Stimulated activated naive CD8-positive, alpha-beta T cell treated with anti-CD3 and anti-CD28 coated beads, Interleukin-15, Interleukin-2, amounts not matched to agents 100 U/mL and 50 U/mL, for 24 hours (primary cell): Measurements from ENCODE around the gene UBE2H.
"Not testable (repeated sequence)": the region's sequence is repeated elsewhere in the genome, so short reads cannot be mapped to it uniquely, and the experiment has no call there.

Source experiments
- ATAC-seq: fragments of 150-1000 bp; cut with Tn5 transposase; one replicate; pipeline ENCODE4 v1.10.0; 2021
- DNase-seq: peaks from one replicate; pipeline ENCODE4 v3.0.0; 2021

Gene UBE2H

DNA sequence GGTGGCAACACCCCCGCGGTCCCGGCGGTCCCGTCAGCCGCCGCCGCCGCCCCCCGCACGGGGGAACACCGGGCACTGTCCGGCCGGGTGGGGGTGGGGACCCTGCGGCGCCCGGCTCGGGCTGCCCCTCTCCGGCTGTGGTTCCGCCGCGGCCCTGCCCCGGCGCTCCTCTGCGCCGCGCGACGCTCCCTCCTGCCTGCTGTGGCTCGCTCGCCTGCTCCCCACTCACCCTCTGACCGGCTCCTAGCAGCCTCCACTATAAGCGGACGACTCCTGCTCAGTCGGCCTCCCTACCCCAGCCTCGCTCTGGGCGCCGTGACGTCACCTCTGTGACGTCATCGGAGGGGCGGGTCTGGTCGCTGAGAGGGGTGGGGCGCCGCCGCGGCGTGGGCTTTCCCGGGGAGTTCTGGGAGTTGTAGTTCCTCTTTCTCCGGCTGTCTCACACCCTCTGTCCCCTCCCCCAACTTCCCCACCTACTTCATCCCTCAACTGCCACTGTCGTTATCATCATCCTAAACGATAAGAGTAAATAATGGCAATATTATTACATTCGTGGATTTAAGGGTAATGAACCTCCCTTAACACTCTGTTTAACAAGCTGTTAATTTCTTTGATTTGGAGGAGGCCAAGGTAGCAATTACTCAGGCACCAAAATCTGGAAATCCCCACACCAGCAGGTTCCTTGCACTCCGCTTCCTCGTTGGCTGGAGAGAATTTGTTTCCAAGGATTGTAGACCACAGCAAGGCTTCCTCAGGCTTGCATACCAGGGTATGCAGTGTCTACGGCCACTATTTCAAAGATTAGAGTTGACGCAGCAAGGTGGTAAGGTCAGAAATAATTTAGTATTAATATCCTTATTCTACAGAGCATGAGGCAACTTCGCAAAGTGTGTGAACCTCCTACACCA is at the start of gene UBE2H:
Gene UBE2H (minus strand): TSS at position 308 of the 908 bp plus-strand sequence. CDS start 405 bp downstream, outside the sequence.
- DNase-seq (peak; percentile 95), ATAC-seq (peak; percentile 77)

DNA sequence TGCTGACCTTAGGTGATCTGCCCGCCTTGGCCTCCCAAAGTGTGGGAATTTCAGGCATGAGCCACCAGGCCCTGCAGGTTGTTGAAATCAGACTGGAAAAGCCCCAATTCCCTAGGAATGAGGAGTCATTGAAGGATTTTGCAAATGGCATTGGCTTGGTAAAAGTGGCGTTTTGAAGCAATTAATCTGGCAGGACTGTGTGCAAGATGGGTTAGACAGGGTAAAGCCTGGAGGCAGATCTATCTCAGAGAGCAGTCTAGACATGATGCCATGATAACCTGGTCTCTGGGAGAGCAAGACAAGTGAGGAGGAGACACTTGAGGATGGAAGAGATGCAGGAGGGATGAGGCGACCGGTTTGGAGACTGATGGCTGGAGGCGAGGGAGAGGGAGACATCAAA is 45.7 kb upstream of the UBE2H start:
- ATAC-seq (no peak), DNase-seq (no peak)

DNA sequence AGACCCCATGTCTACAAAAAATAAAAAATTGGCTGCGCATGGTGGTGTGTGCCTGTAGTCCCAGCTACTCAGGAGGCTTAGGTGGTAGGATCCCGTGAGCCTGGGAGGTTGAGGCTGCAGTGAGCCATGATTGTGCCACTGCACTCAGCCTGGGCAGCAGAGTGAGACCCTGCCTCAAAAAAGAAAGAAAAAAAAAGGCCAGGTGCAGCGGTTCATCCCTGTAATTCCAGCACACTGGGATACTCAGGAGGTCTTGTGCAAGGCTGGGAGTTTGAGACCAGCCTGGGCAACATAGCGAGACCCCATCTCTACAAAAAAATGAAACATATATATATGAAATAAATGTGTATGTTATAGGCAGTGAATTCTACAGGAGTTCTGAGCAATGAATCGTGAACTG is 44.5 kb upstream of the UBE2H start:
- no peak for ATAC-seq
- DNase-seq: no peak

DNA sequence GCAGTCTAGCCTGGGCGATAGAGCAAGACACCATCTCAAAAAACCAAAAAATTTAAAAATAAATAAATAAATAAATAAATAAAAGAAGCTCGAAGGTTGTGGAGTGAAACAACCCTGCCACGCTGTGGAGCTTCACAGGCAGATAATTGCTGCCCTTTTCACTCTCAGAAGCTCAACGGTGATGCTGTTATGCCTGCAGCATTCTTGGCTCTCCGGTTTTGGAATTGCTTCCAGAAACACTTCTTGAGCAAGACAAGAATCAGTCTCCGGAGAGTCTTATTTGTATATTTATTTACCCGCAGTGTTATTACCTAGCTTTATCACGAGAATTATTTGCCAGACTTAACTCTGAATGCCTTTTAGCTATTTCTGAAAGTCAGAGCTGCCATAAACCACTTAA is 40.5 kb upstream of the UBE2H start:
- ATAC-seq: no peak
- no peak for DNase-seq

DNA sequence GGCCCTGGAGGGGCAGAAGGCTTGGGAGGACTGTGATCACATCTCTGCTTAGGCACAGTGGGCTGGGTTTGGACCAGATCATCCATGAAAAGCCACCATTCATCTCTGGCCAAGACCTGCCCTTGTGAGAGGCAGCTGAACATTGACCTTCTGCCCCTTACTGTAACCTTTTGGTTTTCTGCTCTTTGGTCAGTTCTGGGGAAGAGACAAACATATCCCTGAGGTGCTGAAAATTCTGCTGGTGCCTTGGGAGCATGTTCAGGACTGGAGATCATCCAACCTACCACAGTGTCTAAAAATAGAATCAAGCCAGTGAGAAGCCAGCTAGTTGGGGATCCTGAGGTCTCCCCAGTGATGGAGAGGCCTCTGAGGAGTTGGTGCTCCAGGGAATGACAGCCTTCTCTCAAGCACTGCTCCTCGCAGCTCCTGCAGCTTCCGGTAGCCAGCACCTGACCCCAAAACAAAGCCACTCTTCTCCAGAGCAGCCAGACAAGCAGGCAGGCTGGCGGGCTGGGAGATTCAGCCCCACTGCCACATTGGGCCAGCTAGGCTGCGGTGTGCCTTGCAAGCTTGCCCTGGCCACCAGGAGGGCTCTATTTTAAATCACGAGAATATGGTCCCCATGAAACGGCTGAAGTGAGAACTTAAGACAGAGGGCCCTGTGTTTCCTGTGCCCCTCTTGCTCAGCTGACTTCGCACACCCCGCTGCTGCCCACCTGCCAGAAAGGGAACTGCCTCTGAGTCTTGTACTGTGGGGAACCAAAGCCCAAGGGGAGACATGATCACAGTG is 37.8 kb upstream of the UBE2H start:
- DNase-seq: no peak
- no peak for ATAC-seq

DNA sequence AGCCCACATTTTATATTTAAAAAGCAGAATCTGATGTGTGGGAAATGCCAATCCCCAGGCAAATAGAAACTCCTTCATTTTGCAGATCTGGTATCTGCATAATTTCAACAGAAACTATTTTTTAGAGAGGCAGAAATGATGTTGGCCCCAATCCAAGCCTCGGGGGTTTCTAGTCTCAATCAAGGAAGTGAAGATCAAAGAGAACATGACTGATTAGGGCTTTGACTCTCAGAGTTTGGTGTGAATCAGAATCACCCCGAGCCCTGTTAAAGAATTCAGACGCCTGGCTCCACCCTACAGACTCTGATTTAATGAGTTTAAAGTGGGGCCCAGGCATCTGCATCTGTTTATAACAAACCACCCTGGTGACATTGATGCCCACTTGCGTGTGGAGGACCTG is 36.7 kb upstream of the UBE2H start:
- DNase-seq (peak; percentile 61), ATAC-seq (peak; percentile 76)

DNA sequence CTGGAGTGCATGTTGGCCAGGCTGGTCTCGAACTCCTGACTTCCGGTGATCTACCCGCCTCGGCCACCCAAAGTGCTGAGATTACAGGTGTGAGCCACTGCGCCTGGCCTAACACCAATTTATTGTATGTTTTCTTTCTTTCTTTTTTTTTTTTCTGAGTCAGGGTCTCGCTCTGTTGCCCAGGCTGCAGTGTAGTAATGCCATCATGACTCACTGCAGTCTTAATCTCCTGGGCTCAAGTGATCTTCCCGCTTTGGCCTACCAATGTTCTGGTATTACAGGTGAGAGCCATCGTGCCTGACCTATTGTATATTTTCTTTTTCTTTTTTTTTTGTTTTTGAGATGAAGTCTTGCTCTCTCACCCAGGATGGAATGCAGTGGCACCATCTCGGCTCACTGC is 33.8 kb upstream of the UBE2H start:
- no peak for ATAC-seq
- no peak for DNase-seq

DNA sequence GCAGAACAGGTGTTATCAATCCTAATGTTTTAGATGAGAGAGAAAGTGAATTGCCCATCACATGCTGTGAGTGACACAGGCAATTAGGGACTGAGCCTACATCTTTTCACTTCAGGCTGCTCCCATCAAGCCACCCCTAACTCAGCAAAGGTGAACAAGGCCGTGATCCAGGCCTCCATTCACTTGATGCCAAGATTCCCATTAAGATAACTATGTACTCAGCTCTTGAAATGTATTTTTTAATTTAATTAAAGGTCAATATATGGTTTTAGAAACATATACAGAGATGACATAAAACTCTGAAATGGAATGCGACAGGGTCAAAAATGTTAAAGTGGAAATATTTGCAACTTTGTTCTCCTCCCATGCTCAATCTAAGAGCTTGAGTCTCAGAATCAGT is 27.9 kb upstream of the UBE2H start:
- ATAC-seq (no peak), DNase-seq (no peak)

DNA sequence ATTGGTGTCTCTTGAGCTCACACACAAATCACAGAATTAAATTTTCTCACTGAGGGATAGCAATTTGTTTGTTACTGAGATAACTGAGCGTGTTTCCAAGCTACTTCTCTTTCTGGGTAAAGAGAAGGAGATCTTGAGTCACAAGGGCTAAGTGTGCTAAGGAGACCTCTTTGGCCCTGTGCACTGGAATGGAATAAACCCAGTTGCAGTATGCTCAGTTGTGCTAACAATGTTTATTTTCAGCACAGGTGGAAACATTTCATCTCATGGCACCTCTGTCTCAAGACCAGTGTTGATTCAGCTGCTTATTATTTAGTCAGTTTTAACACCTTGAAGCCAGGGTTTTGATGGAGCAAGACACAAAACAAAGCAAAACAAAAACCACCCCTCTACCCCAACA is 22.5 kb upstream of the UBE2H start:
- no peak for DNase-seq
- no peak for ATAC-seq

DNA sequence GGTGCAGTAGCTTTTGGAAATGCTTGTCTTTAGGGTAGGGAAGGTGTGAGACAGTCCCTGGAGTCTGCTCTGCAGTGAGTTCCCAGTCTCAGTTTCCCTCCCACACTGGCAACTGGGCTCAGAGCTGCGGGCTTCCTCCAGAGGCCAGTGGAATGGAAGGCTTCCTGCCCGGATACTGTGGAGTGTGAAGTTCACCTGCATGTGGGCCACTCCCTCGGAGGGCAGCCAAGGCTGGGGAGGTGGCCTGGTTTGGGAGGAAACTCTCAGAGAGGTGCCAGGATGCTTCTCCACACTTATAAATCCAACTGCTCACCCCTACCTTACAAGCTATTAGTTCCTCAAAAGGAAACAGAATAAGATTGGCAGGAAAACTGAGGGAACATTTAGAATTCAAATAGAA is 18.1 kb upstream of the UBE2H start:
- ATAC-seq (no peak), DNase-seq (no peak)

DNA sequence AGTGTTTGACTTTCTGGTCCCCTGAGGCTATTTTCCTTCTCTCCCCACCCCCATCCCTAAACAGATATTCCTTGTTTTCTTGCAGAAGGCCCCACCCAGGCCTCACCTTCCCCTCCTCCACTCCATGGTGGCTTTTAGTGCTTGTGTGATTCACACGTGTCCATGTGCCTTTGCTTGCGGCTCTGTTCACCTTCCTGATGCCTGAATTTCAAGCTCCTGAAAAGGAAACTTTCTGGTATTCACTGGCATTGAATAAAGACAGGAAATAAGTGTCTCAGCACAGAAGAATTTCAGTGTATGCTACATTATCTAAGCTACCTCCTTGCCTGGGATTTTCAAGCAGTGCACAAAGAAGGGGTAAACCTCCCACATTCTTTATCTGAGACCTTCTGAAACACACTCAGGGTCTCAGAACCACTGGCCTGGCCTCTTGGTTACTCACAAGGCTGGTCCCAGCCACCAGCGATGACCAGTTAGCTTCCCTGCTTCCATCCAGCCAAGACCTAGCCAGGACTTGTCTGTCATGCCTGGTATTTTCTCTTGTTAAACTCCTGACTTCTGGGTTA is 17.2 kb upstream of the UBE2H start:
- ATAC-seq: no peak
- no peak for DNase-seq

DNA sequence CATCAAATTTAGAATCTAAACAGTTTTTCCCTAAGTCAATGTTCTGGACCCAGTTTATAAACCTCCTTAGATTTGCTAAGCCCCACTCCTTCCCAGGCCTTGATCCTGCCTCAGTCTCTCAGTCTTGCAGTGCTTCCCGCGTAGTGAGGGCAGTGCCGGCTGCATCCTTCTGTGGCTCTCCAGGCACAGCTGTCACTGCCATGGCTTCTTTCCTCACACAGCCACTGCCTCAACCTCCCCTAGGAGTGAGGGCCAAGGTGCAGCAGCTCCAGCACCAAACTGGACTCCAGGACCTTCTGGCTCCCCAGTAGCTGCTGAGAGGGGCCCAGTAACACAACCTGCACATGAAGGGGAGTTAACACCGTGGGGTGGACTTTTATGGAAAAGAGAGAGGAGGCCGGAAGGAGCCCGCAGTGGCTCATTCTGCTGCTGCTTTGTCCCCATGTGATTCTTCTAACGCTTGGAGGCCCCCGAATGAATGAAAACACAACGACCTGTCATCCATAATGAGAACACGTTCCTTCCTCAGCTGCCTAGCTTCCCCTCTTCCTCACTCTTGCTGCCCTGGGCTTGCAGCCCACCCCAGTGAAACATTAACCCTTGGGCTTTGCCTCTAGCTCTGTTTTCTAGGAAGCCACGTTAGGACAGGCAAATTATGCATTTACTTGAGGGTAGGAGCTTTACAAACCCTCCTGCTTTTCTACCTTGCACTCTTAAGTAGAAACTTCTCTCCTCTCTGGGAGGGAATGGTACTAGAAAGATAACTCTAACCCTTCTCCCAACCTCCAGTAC is 16.0 kb upstream of the UBE2H start:
- no peak for DNase-seq
- ATAC-seq: no peak

DNA sequence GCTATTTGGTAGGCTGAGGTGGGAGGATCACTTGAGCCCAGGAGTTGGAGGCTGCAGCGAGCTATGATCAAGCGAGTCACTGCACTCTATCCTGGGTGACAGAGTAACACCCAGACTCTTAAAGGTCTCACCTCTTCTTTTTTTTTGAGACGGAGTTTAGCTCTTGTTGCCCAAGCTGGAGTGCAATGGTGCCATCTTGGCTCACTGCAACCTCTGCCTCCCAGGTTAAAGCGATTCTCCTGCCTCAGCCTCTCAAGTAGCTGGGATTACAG is 7.4 kb upstream of the UBE2H start:
- not testable (repeated sequence) for ATAC-seq, DNase-seq

DNA sequence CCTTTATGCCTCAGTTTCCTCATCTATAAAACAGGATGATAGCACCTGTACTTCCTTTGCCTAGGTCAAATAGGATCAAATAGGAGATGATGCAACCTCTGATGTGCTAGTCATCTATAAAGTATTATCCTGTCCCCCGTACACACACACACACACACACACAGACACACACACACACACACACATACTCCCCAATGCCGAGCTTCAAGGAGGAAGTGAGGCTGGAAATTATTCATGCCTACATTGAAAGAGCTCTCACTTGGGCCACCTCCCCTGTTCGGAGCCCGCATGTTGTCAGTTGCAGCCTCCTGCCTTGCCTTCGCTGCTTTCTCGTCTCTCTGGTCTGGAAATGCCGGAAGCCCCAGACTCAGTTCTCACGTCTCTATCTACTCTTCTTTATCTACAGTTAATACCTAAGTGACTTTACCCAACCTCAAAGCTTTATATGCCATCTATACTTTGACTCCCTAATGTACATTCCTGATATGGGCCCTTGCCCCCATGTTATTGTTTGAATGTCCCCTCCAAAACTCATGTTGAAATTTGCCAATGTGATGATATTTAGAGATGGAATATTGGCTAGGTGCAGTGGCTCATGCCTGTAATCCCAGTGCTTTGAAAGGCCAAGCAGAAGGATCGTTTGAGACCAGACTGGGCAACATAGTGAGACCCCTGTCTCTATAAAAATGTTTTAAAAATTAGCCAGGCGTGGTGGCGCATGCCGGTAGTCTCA is 6.9 kb upstream of the UBE2H start:
- ATAC-seq (no peak), DNase-seq (no peak)

DNA sequence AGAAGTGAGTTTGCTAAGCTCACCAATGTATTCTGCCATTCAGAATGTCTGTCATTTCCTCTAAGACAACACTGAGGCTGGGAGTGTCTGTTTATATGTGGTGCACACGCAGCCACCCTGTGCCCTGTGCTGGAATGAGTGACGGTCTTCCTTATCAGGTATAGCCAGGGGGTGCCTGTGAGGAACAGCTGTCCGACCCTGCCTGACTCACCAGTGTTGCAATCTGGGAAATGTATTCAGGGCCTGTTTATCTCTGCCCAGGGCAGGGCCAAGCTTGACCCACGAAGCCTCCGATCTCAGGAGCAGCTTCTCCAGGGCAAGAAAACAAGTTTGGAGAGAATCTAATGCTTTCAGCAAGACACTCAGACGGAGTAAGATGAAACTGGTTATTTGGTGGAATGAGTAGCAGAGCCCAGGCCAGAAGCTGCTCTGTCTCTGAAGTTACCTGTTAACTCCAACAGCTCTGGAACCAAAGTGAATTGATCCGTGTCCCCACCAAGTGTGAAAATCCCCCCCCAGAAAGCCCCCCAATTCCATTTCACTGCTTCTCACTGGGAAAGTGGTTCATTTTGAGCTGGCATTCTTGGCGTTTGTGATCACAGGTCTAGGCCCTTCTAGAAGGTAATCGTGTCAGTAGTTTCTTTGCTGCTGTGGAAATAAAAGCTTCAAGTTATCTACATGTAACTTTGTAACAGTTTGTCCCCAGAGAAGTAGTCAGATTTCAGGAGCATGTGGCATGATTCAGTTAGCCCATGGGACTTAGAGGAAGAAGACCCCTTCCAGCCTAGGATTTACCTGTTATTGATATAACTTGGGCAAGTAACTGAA is 6.1 kb upstream of the UBE2H start:
- peak; percentile 40 for ATAC-seq
- no peak for DNase-seq

DNA sequence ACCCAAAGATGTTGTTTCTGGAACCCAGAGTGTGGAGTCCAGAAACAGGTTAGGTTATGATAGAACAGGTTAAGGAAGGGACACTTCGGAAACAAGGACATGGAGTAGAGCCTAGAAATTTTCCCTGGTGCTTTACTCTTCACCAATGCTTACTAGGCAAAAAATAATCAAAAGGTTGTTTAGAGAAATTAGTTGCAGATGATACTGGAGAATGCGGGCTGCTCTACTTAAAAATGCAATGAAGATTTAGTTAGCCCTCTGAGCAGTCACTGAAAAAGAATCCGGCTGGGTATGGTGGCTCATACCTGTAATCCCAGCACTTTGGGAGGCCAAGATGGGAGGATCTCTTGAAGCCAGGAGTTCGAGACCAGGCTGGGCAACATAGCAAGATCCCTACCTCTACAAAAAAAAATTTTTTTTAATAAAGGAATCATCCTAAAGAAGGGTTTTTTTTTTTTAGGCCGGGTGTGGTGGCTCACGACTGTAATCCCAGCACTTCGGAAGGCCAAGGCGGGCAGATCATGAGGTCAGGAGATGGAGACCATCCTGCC is 3.3 kb upstream of the UBE2H start:
- ATAC-seq: no peak
- no peak for DNase-seq

DNA sequence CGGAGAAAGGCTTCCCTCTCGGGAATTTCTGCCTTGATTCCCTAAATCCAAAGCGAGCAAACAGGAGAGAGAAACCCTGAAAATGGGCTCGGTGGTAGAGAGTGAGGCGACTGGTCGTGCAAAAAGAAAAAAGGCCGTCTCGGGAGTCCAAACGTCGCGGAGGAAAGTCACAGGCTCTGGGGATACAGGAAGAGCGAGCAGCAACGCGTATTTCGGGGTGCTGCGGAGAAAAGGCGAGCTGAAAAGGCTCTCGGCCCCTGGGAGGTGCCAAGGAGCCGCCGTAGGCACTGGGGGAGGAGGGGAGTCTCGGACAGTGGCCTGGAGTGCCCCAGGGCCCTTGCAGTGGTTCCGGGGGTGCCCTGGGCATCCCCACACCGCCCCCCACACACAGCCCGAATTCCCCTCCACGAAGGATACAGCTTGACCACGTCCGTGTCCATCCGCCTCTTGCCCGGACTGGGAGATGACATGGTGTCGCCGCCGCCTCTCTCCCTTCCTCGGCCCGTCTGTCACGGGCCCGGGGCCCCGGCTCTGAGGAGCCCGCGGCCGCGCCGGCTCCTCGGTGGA is 591 bp downstream of the UBE2H start:
- DNase-seq (peak; percentile 46), ATAC-seq (no peak)

DNA sequence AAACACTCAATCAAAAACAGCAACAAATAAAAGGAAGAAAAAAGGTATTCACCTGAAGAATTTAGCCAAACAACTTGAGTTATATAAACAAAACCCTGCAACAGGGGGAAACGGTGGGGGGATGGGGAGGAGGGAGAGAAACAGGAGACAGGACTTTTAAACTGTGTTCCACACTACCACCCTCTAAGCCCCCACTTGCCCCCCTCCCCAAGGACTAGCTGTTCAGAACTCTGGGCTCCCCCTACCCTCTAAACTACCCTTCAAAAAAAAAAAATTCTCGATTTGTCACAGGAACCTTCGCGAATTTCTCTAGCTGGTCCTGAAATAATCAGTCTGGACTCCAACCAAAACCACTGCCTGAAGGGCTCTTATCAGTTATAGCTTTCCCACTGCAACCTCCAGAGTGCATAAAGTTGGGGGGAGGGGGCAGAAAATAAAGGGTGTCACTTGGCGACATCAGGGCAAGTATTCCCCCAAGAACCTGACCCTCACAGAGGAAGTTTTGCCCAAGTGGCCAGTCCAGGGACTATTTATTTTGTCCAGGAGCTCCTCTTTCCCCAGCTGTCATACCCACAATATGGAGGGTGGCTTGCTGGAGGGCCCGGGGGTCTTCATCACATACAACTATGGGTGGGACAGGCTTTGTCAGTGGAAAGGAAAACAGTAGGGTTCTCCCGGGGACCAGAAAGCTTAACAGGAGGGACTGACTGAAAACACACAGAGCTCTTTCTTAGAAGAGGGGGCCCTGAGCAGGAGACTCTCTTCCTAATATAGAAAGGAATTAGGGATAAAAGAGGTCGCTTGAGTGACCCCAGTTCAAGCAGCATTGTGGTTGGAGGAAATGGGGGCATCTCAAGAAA is 1.3 kb downstream of the UBE2H start:
- ATAC-seq (no peak), DNase-seq (peak; percentile 8)

DNA sequence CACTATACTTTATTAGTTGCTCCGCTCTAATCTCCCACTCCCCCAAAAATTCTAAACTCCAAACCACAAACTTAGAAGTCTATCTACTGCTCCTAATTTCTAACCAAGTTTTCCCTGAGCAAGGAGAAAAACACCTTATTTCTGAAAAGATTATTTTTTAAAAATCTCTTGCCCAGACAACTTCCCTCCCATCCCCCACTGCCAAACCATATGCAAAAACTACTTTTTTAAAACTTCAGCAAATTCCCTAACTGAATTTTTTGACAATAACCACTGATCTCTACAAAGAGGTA is 1.9 kb downstream of the UBE2H start:
- DNase-seq (no peak), ATAC-seq (no peak)
